ENCODE results near the gene DNAAF5.

DNA sequence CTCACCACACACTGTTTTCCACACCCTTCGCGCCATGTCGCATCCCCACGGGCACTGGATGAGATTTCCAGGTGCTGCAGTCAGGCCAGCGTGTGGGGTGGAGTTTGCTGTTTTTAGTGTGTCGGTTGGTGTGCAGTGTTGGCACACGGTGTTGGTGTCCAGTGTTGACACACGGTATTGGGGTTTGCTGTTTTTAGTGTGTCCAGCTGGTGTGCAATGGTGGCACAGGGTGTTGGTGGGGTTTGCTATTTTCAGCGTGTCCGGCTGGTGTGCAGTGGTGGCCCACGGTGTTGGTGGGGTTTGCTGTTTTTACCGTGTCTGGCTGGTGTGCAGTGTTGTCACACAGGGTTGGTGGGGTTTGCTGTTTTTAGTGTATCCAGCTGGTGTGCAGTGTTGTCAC is 20.7 kb downstream of the DNAAF5 start:
- TF ChIP-seq, protein P1, sequence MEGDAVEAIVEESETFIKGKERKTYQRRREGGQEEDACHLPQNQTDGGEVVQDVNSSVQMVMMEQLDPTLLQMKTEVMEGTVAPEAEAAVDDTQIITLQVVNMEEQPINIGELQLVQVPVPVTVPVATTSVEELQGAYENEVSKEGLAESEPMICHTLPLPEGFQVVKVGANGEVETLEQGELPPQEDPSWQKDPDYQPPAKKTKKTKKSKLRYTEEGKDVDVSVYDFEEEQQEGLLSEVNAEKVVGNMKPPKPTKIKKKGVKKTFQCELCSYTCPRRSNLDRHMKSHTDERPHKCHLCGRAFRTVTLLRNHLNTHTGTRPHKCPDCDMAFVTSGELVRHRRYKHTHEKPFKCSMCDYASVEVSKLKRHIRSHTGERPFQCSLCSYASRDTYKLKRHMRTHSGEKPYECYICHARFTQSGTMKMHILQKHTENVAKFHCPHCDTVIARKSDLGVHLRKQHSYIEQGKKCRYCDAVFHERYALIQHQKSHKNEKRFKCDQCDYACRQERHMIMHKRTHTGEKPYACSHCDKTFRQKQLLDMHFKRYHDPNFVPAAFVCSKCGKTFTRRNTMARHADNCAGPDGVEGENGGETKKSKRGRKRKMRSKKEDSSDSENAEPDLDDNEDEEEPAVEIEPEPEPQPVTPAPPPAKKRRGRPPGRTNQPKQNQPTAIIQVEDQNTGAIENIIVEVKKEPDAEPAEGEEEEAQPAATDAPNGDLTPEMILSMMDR (conservative IDR thresholded peaks at IDR 0.05 in 1 of 2, IDR thresholded peaks at IDR 0.05 in 1 of 2; ENCODE audit: low read depth in 1 of 2, low read length in 2 of 2): no peak
- no peak for TF ChIP-seq EZH2 (IDR thresholded peaks at IDR 0.05; ENCODE audit: low read length, missing control alignments)

All from fibroblast of lung (primary cell).